Choroid plexus epithelial cell (primary cell): ENCODE measurements around the gene STAM2.

ENCODE experiments used
- DNase-seq: peaks from one replicate; pipeline ENCODE4 v3.0.0-alpha.2; 2010; ENCODE audit warnings: low read depth
- H3K4me3 ChIP-seq: 2 replicates; pipeline ENCODE4 v1.5.1; 2011; ENCODE audit warnings: low read depth, mild to moderate bottlenecking, control low read depth, low read length, moderate library complexity
- TF ChIP-seq, protein P1 (sequence below): conservative IDR thresholded peaks from 2 replicates; pipeline ENCODE4 v1.5.1; 2011; ENCODE audit warnings: low read depth, mild to moderate bottlenecking, control low read depth, inconsistent platforms, low read length, moderate library complexity

The STAM2 gene

GRCh38 chr2:152157253-152157652, 18.3 kb downstream of the STAM2 start:
- TF ChIP-seq, protein P1, sequence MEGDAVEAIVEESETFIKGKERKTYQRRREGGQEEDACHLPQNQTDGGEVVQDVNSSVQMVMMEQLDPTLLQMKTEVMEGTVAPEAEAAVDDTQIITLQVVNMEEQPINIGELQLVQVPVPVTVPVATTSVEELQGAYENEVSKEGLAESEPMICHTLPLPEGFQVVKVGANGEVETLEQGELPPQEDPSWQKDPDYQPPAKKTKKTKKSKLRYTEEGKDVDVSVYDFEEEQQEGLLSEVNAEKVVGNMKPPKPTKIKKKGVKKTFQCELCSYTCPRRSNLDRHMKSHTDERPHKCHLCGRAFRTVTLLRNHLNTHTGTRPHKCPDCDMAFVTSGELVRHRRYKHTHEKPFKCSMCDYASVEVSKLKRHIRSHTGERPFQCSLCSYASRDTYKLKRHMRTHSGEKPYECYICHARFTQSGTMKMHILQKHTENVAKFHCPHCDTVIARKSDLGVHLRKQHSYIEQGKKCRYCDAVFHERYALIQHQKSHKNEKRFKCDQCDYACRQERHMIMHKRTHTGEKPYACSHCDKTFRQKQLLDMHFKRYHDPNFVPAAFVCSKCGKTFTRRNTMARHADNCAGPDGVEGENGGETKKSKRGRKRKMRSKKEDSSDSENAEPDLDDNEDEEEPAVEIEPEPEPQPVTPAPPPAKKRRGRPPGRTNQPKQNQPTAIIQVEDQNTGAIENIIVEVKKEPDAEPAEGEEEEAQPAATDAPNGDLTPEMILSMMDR = no peak
- no peak for DNase-seq

GRCh38 chr2:152155209-152155608, 20.4 kb downstream of the STAM2 start:
- TF ChIP-seq, protein P1 = no peak
- DNase-seq = peak; percentile 48
- no peak overlapping the region for H3K4me3 ChIP-seq

More at GRCh38 chr2:152157253-152157652, 18.3 kb downstream of the STAM2 start:
- H3K4me3 ChIP-seq = no peak overlapping the region

- TF ChIP-seq, protein P1 = no peak
- DNase-seq = no peak
- no peak overlapping the region for H3K4me3 ChIP-seq
Observed at GRCh38 chr2:152154462-152154861, 21.1 kb downstream of the STAM2 start.

GRCh38 chr2:152134488-152135280, 40.9 kb downstream of the STAM2 start:
- TF ChIP-seq, protein P1 = no peak
- H3K4me3 ChIP-seq = no peak overlapping the region
- peak; percentile 69 for DNase-seq

GRCh38 chr2:152132306-152132705, 43.3 kb downstream of the STAM2 start:
- H3K4me3 ChIP-seq = no peak overlapping the region
- DNase-seq = peak; percentile 41
- TF ChIP-seq, protein P1 = no peak

DNA sequence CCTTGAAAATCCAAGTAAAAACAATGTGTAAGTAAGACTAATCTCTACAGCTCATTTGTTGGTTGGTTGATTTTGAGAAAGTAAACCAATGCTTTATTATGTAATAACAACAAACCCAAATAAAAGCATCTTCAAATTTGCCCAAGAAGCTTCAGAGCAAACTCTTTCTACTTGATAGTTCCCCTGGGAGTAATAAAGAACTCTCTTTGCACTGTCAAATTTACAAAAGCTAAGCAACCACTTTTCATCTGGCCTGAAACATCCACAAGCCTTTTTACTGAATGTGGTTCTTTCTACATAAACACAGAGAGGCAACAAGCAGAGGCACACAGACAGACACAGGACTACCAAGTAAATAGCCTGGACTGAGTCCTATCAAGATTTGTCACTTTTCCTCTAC, 47.9 kb downstream of the STAM2 start:
- no peak overlapping the region for H3K4me3 ChIP-seq
- no peak for DNase-seq
- TF ChIP-seq, protein P1 = no peak

DNA sequence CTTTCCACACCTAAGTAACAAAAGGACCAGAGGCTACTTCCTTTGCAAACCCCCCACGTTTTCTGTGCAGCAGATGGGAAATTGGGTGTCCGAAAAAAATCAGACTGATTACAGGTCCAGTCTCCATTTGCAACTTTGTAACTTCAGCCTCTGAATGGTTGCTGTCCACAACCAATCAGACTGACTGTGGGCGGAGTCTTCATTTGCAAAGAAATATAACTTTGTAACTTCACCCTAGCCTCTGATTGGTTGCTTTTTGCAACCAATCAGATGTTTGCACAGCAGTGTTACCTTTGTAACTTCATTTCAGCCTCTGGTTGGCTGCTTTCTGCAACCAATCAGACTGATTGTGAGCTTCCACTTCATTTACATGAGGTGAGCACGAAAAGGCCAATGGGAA, 48.9 kb downstream of the STAM2 start:
- TF ChIP-seq, protein P1 = no peak
- H3K4me3 ChIP-seq = no peak overlapping the region
- DNase-seq = no peak
